WTC11 (cell line): ENCODE measurements around the gene ATP2A1. TPM values are rescaled to one million over a fixed set of nuclear protein-coding genes. Genes with fewer than 3 reads are reported as not detected.

Experiments used
- ATAC-seq: fragments of 200-7000 bp; cut with Tn5 transposase; 2 replicates; pipeline ENCODE4 v1.10.0; 2021; ENCODE audit warnings: mild to moderate bottlenecking, moderate library complexity
- CTCF ChIA-PET: fragments of 300-600 bp; sonication (Branson Sonifier 250); formaldehyde crosslinking; loops from one replicate; lab custom pipeline; 2021; ENCODE audit warnings: antibody characterized with exemption; lab: Charles Lee
- POLR2A ChIA-PET: fragments of 350-600 bp; sonication (Branson Sonifier 250); formaldehyde crosslinking; loops from one replicate; lab custom pipeline; 2021; ENCODE audit warnings: antibody characterized with exemption; lab: Charles Lee
- DNase-seq: peaks from one replicate; pipeline ENCODE4 v3.0.0; 2021; ENCODE audit warnings: low spot score
- H3K27ac Mint-ChIP-seq: 2 replicates; pipeline ENCODE4 v1.8.0; 2021; ENCODE audit warnings: mixed read lengths
- H3K27me3 Mint-ChIP-seq: 2 replicates; pipeline ENCODE4 v1.8.0; 2021; ENCODE audit warnings: low read depth, mild to moderate bottlenecking, moderate library complexity, mixed read lengths
- H3K36me3 Mint-ChIP-seq: 2 replicates; pipeline ENCODE4 v1.8.0; 2021; ENCODE audit warnings: mixed read lengths
- H3K4me1 Mint-ChIP-seq: 2 replicates; pipeline ENCODE4 v1.8.0; 2022; ENCODE audit warnings: mixed read lengths
- H3K4me3 Mint-ChIP-seq: 2 replicates; pipeline ENCODE4 v1.8.0; 2021; ENCODE audit warnings: mild to moderate bottlenecking, moderate library complexity, mixed read lengths
- H3K9me3 Mint-ChIP-seq: 2 replicates; pipeline ENCODE4 v1.8.0; 2021; ENCODE audit warnings: mixed read lengths
- ATF6 ChIP-seq: sonication (generic); formaldehyde crosslinking; IDR thresholded peaks from 2 replicates; pipeline ENCODE4 v1.8.1; 2023; ENCODE audit warnings: mild to moderate bottlenecking, missing genetic modification reagents
- ERG ChIP-seq: fragments of 250-450 bp; sonication (Bioruptor Pico); IDR thresholded peaks from 2 replicates; pipeline ENCODE4 v1.8.0; 2021; ENCODE audit warnings: mild to moderate bottlenecking
- FOXJ3 ChIP-seq: sonication (generic); formaldehyde crosslinking; IDR thresholded peaks from 2 replicates; pipeline ENCODE4 v1.9.0; 2021; ENCODE audit warnings: missing genetic modification reagents, mild to moderate bottlenecking, borderline replicate concordance
- FOXK1 ChIP-seq: sonication (generic); formaldehyde crosslinking; IDR thresholded peaks from 2 replicates; pipeline ENCODE4 v1.8.0; 2022; ENCODE audit warnings: mild to moderate bottlenecking, moderate library complexity, missing genetic modification reagents
- GABPB1 ChIP-seq: sonication (generic); formaldehyde crosslinking; IDR thresholded peaks from 2 replicates; pipeline ENCODE4 v1.8.1; 2023; ENCODE audit warnings: mild to moderate bottlenecking, missing genetic modification reagents
- IRF2 ChIP-seq: sonication (generic); formaldehyde crosslinking; IDR thresholded peaks from 2 replicates; pipeline ENCODE4 v1.8.0; 2022; ENCODE audit warnings: low read depth, missing genetic modification reagents, borderline replicate concordance
- MLX ChIP-seq: sonication (generic); formaldehyde crosslinking; IDR thresholded peaks from 2 replicates; pipeline ENCODE4 v1.8.1; 2023; ENCODE audit warnings: mild to moderate bottlenecking, missing genetic modification reagents, moderate library complexity
- STAT6 ChIP-seq: sonication (generic); formaldehyde crosslinking; conservative IDR thresholded peaks from 2 replicates; pipeline ENCODE4 v1.8.1; 2023; ENCODE audit warnings: mild to moderate bottlenecking, low read depth, missing genetic modification reagents, moderate library complexity
- TEAD4 ChIP-seq: sonication (generic); formaldehyde crosslinking; IDR thresholded peaks from 2 replicates; pipeline ENCODE4 v1.8.0; 2022; ENCODE audit warnings: mild to moderate bottlenecking, missing genetic modification reagents
- USF2 ChIP-seq: sonication (generic); formaldehyde crosslinking; IDR thresholded peaks from 2 replicates; pipeline ENCODE4 v1.8.1; 2023; ENCODE audit warnings: mild to moderate bottlenecking, missing genetic modification reagents, moderate library complexity
- ZBTB21 ChIP-seq: sonication (generic); formaldehyde crosslinking; IDR thresholded peaks from 2 replicates; pipeline ENCODE4 v1.8.1; 2023; ENCODE audit warnings: mild to moderate bottlenecking, missing genetic modification reagents, borderline replicate concordance
- ZNF121 ChIP-seq: sonication (generic); formaldehyde crosslinking; IDR thresholded peaks from 2 replicates; pipeline ENCODE4 v1.8.0; 2023; ENCODE audit warnings: missing genetic modification reagents
- ZNF219 ChIP-seq: sonication (generic); formaldehyde crosslinking; IDR thresholded peaks from 2 replicates; pipeline ENCODE4 v1.8.0; 2023; ENCODE audit warnings: missing genetic modification reagents, mild to moderate bottlenecking, borderline replicate concordance
- ZNF416 ChIP-seq: fragments of 250-450 bp; sonication (Bioruptor Pico); IDR thresholded peaks from 2 replicates; pipeline ENCODE4 v1.9.0; 2021; ENCODE audit warnings: mild to moderate bottlenecking, inconsistent platforms
- ZNF423 ChIP-seq: fragments of 250-450 bp; sonication (Bioruptor Pico); IDR thresholded peaks from 2 replicates; pipeline ENCODE4 v2.1.2; 2022; ENCODE audit warnings: mild to moderate bottlenecking, moderate library complexity
- total RNA-seq: library from RNA; stranded (reverse); gene quantifications from 3 replicates; pipeline ENCODE4 v1.2.3, GENCODE V29; 2021

The ATP2A1 gene
- total RNA-seq, 1 experiment from 2014 or later: 6.4 TPM

- no peaks in the 10 kb centered on the region for H3K27me3 Mint-ChIP-seq
- no peak overlapping the region for H3K4me3 Mint-ChIP-seq
- ChIA-PET CTCF (interaction anchor here (0.7 to 1.0 kb wide), 3 partner anchors 84 to 122 kb away, joined by 3 to 4 read pairs (median 3); no protein-coding TSS in a partner anchor), POLR2A (interaction anchor here (0.5 kb wide), 1 partner anchor 102 kb away, joined by 5 read pairs; no protein-coding TSS in a partner anchor)
- ATAC-seq (no peak), DNase-seq (no peak)
- no peaks in the 10 kb centered on the region for H3K9me3 Mint-ChIP-seq
- TF ChIP-seq ZBTB21 (CRISPR knock-in tag) (no peak), IRF2 (CRISPR knock-in tag) (no peak), FOXK1 (no peak), ATF6 (CRISPR knock-in tag) (no peak), FOXJ3 (CRISPR knock-in tag) (no peak), ZNF416 (CRISPR knock-in tag) (no peak), ZNF121 (no peak), TEAD4 (CRISPR knock-in tag) (no peak), ERG (CRISPR knock-in tag) (no peak), ZNF219 (CRISPR knock-in tag) (no peak), USF2 (no peak), MLX (CRISPR knock-in tag) (no peak)
- peaks cover 4% of the 10 kb centered on the region for H3K4me1 Mint-ChIP-seq
- H3K36me3 Mint-ChIP-seq: no peaks in the 10 kb centered on the region
- H3K27ac Mint-ChIP-seq: no peak overlapping the region
Measured at GRCh38 chr16:28859326-28859725, 19.0 kb upstream of the ATP2A1 start.

- CTCF ChIA-PET: interaction anchor here (0.6 to 3.9 kb wide), 8 partner anchors 9 to 1779 kb away, joined by 3 to 23 read pairs (median 8); partner anchors contain the start of gene TUFM
Measured at GRCh38 chr16:28863929-28864793, 14.1 kb upstream of the ATP2A1 start.

More at GRCh38 chr16:28863929-28864793, 14.1 kb upstream of the ATP2A1 start:
- H3K27me3 Mint-ChIP-seq: no peaks in the 10 kb centered on the region
- peaks cover 17% of the 10 kb centered on the region for H3K4me1 Mint-ChIP-seq
- no peak for DNase-seq
- ATAC-seq: peak; percentile 10
- TF ChIP-seq FOXK1 (peak; percentile 16; the same call in 1 of the 2 replicates), STAT6 (CRISPR knock-in tag) (0 out of 2 replicates have a peak, but pooled peaks have one; percentile 17), GABPB1 (0 out of 2 replicates have a peak, but pooled peaks have one; percentile 4), ZNF423 (CRISPR knock-in tag) (no peak)
- no peaks in the 10 kb centered on the region for H3K9me3 Mint-ChIP-seq
- POLR2A ChIA-PET: interaction anchor here (1.0 to 2.2 kb wide), 7 partner anchors 11 to 81 kb away, joined by 3 to 10 read pairs (median 6); partner anchors contain the start of genes ATXN2L and TUFM
- H3K4me3 Mint-ChIP-seq: peak overlapping the region; percentile 91
- H3K36me3 Mint-ChIP-seq: peaks cover 15% of the 10 kb centered on the region; the same call in 1 of the 2 replicates
- peak overlapping the region; percentile 76 for H3K27ac Mint-ChIP-seq
